HepG2 (cell line): Measurements from ENCODE around the gene ERCC6. TPM values are rescaled to one million over a fixed set of nuclear protein-coding genes. Genes with fewer than 3 reads are reported as not detected.

Experiments
- DNMT3B ChIP-seq: conservative IDR thresholded peaks from 2 replicates; pipeline ENCODE4 v1.6.1; 2016; ENCODE audit warnings: missing biosample characterization, control low read depth
- ESRRA ChIP-seq: sonication (generic); formaldehyde crosslinking; IDR thresholded peaks from 2 replicates; pipeline ENCODE4 v1.5.1; 2020; ENCODE audit warnings: mild to moderate bottlenecking, low read depth, missing genetic modification reagents
- GABPB1 ChIP-seq: IDR thresholded peaks from 2 replicates; pipeline ENCODE4 v1.6.1; 2016; ENCODE audit warnings: mild to moderate bottlenecking, missing genetic modification reagents, moderate library complexity, missing compliant biosample characterization
- GZF1 ChIP-seq: sonication (generic); formaldehyde crosslinking; IDR thresholded peaks from 2 replicates; pipeline ENCODE4 v1.5.1; 2020; ENCODE audit warnings: mild to moderate bottlenecking, missing genetic modification reagents
- HES4 ChIP-seq: sonication (generic); formaldehyde crosslinking; IDR thresholded peaks from 2 replicates; pipeline ENCODE4 v1.9.0; 2021; ENCODE audit warnings: mild to moderate bottlenecking, missing genetic modification reagents, borderline replicate concordance
- KLF16 ChIP-seq, 2 experiments: sonication (generic) in 1 of 2; formaldehyde crosslinking in 1 of 2; IDR thresholded peaks; 2 replicates each; pipeline versions ENCODE4 v1.6.1 to v1.8.0; 2016 to 2023; ENCODE audit warnings: missing genetic modification reagents in 2 of 2, missing compliant biosample characterization in 1 of 2
- KMT2B ChIP-seq: IDR thresholded peaks from 2 replicates; pipeline ENCODE4 v1.6.1; 2016; ENCODE audit warnings: missing genetic modification reagents, missing compliant biosample characterization
- MAZ ChIP-seq, 2 experiments: sonication (generic) in 1 of 2; formaldehyde crosslinking in 1 of 2; IDR thresholded peaks; 2 replicates each; pipeline versions ENCODE4 v1.5.0 to v1.6.1; 2012 to 2020; ENCODE audit warnings: low read depth in 2 of 2, mild to moderate bottlenecking in 2 of 2, borderline replicate concordance in 1 of 2, improper control_type of control experiment in 1 of 2, low read length in 1 of 2, missing genetic modification reagents in 1 of 2, moderate library complexity in 1 of 2
- NAIF1 ChIP-seq: sonication (generic); formaldehyde crosslinking; IDR thresholded peaks from 2 replicates; pipeline ENCODE4 v1.5.0; 2020; ENCODE audit warnings: mild to moderate bottlenecking, missing genetic modification reagents, borderline replicate concordance
- PHF20 ChIP-seq: sonication (generic); formaldehyde crosslinking; IDR thresholded peaks from 2 replicates; pipeline ENCODE4 v1.5.0; 2020; ENCODE audit warnings: mild to moderate bottlenecking, missing genetic modification reagents
- RXRA ChIP-seq: sonication (generic); formaldehyde crosslinking; IDR thresholded peaks from 2 replicates; pipeline ENCODE4 v1.5.1; 2020; ENCODE audit warnings: missing genetic modification reagents
- THYN1 ChIP-seq: sonication (generic); formaldehyde crosslinking; IDR thresholded peaks from 2 replicates; pipeline ENCODE4 v1.8.1; 2023; ENCODE audit warnings: low read depth, mild to moderate bottlenecking, moderate library complexity, missing genetic modification reagents, borderline replicate concordance
- TOPORS ChIP-seq: sonication (generic); formaldehyde crosslinking; IDR thresholded peaks from 2 replicates; pipeline ENCODE4 v1.8.0; 2023; ENCODE audit warnings: mild to moderate bottlenecking, missing genetic modification reagents
- TRIM24 ChIP-seq: sonication (generic); formaldehyde crosslinking; IDR thresholded peaks from 2 replicates; pipeline ENCODE4 v1.8.0; 2022; ENCODE audit warnings: mild to moderate bottlenecking, missing genetic modification reagents
- ZFP36L1 ChIP-seq: sonication (generic); formaldehyde crosslinking; IDR thresholded peaks from 2 replicates; pipeline ENCODE4 v1.8.0; 2022; ENCODE audit warnings: mild to moderate bottlenecking, missing genetic modification reagents, moderate library complexity
- ZNF160 ChIP-seq: sonication (generic); formaldehyde crosslinking; IDR thresholded peaks from 2 replicates; pipeline ENCODE4 v1.8.0; 2022; ENCODE audit warnings: mild to moderate bottlenecking, inconsistent platforms, missing genetic modification reagents
- ZNF234 ChIP-seq: sonication (generic); formaldehyde crosslinking; conservative IDR thresholded peaks from 2 replicates; pipeline ENCODE4 v1.5.1; 2020; ENCODE audit warnings: mild to moderate bottlenecking, missing genetic modification reagents
- ZNF569 ChIP-seq: sonication (generic); formaldehyde crosslinking; IDR thresholded peaks from 2 replicates; pipeline ENCODE4 v1.5.0; 2020; ENCODE audit warnings: mild to moderate bottlenecking, missing genetic modification reagents, moderate library complexity, borderline replicate concordance
- polyA plus RNA-seq, 8 experiments: library from polyadenylated mRNA; depleted of rRNA in 3 of 8; stranded (reverse) in 7 of 8; unstranded in 1 of 8; fragments of >200 nt; fragmentation: Illumina TruSeq in 4 of 8; extraction: Trizol in 4 of 8; gene quantifications; 2 replicates each; pipeline versions ENCODE4 v1.2.1 to v1.2.3, GENCODE V29; 2011 to 2016; ENCODE audit warnings: low read depth in 4 of 8, missing spikeins in 1 of 8, mixed read lengths in 1 of 8; ENCODE audit not compliant: insufficient read depth in 1 of 8
- total RNA-seq, 5 experiments: library from RNA; depleted of rRNA; stranded (reverse); fragments of >200 nt; fragmentation: Illumina TruSeq; extraction: Trizol; gene quantifications; 2 replicates each; pipeline ENCODE4 v1.2.3, GENCODE V29; 2016; ENCODE audit warnings: low read depth in 1 of 5
- TF ChIP-seq, protein P1 (sequence below): sonication (generic); formaldehyde crosslinking; IDR thresholded peaks from 2 replicates; pipeline ENCODE4 v1.5.1; 2020; ENCODE audit warnings: missing genetic modification reagents, mild to moderate bottlenecking, borderline replicate concordance
- TF ChIP-seq, protein P2 (sequence below): sonication (generic); formaldehyde crosslinking; IDR thresholded peaks from 2 replicates; pipeline ENCODE4 v1.5.0; 2020; ENCODE audit warnings: mild to moderate bottlenecking, missing genetic modification reagents
- TF ChIP-seq, protein P3 (sequence below): sonication (generic); formaldehyde crosslinking; IDR thresholded peaks from 2 replicates; pipeline ENCODE4 v1.5.1; 2020; ENCODE audit warnings: missing genetic modification reagents, mild to moderate bottlenecking, borderline replicate concordance

The ERCC6 gene
- total and polyA plus RNA-seq, 2 of the 13 experiments (the other 11 are each of a cell fraction or from before 2014, with no cell fraction given), result 5.1 to 9.8 TPM

DNA sequence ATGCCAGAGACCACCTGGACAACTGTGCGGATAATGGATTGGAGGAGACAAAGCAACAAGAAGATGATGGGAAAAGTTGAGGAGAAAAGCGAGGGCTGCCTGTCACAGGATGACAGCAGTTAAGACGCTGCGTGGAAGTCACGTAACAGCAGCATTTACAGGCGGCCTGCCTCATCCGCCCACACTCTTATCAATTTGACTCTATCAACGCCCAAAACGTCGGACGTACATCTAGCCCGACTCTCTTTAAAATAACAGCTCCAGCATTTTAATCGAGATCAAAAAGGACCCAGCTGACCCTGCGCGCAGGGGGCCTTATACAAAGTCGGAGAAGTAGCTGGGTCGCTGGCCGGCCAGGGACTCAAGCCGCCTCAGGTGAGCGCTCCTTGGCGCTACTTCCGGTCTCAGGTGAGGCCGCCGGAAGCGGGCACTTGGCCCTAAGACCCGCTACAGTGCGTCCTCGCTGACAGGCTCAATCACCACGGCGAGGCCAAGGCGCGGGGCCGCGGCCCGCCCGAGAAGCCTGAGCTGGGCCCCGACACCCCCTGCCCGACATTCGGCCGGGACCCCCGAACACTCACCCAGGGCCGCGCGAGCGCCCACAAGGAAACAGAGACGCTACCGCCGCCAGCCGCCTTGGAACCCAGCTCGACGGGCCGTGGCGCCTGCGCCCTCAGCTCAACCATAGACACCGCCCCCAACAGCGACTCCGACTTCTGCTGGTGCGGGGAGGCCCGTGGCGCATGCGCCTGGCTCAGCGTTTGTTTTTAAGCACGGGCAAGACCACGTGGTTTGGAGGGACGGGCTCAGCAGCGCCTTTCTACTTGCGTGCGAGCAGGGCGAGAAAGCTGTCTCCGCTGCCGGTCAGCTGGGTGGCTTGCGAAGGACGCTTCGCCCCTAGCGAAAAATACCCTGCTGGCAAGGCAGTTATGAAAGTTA, at the start of gene ERCC6 (continued):
- TF ChIP-seq, protein P1, sequence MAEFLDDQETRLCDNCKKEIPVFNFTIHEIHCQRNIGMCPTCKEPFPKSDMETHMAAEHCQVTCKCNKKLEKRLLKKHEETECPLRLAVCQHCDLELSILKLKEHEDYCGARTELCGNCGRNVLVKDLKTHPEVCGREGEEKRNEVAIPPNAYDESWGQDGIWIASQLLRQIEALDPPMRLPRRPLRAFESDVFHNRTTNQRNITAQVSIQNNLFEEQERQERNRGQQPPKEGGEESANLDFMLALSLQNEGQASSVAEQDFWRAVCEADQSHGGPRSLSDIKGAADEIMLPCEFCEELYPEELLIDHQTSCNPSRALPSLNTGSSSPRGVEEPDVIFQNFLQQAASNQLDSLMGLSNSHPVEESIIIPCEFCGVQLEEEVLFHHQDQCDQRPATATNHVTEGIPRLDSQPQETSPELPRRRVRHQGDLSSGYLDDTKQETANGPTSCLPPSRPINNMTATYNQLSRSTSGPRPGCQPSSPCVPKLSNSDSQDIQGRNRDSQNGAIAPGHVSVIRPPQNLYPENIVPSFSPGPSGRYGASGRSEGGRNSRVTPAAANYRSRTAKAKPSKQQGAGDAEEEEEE (CRISPR knock-in tag), result no peak
- TF ChIP-seq ZNF569, result no peak; the same call in 1 of the 2 replicates
- TF ChIP-seq HES4 (CRISPR knock-in tag), result 0 out of 2 replicates have a peak, but pooled peaks have one; percentile 47
- 0 out of 2 replicates have a peak, but pooled peaks have one; percentile 47 for TF ChIP-seq THYN1
- TF ChIP-seq ZNF160 (CRISPR knock-in tag), result 0 out of 2 replicates have a peak, but pooled peaks have one; percentile 20
- TF ChIP-seq KMT2B (CRISPR knock-in tag), result peak; percentile 57; the same call in 1 of the 2 replicates
- TF ChIP-seq TRIM24, result no peak
- TF ChIP-seq, protein P2, sequence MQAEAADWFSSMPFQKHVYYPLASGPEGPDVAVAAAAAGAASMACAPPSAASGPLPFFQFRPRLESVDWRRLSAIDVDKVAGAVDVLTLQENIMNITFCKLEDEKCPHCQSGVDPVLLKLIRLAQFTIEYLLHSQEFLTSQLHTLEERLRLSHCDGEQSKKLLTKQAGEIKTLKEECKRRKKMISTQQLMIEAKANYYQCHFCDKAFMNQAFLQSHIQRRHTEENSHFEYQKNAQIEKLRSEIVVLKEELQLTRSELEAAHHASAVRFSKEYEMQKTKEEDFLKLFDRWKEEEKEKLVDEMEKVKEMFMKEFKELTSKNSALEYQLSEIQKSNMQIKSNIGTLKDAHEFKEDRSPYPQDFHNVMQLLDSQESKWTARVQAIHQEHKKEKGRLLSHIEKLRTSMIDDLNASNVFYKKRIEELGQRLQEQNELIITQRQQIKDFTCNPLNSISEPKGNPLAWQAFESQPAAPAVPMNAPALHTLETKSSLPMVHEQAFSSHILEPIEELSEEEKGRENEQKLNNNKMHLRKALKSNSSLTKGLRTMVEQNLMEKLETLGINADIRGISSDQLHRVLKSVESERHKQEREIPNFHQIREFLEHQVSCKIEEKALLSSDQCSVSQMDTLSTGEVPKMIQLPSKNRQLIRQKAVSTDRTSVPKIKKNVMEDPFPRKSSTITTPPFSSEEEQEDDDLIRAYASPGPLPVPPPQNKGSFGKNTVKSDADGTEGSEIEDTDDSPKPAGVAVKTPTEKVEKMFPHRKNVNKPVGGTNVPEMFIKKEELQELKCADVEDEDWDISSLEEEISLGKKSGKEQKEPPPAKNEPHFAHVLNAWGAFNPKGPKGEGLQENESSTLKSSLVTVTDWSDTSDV (CRISPR knock-in tag), result 0 out of 2 replicates have a peak, but pooled peaks have one; percentile 60
- peak; percentile 82 for TF ChIP-seq PHF20 (CRISPR knock-in tag)
- no peak for TF ChIP-seq GZF1 (CRISPR knock-in tag)
- no peak; a peak in 1 of 4 replicates for TF ChIP-seq KLF16 (CRISPR knock-in tag; IDR thresholded peaks at IDR 0.05)
- TF ChIP-seq GABPB1 (CRISPR knock-in tag), result peak; percentile 96
- TF ChIP-seq NAIF1 (CRISPR knock-in tag), result no peak
- TF ChIP-seq, protein P3, sequence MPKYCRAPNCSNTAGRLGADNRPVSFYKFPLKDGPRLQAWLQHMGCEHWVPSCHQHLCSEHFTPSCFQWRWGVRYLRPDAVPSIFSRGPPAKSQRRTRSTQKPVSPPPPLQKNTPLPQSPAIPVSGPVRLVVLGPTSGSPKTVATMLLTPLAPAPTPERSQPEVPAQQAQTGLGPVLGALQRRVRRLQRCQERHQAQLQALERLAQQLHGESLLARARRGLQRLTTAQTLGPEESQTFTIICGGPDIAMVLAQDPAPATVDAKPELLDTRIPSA (CRISPR knock-in tag), result no peak; the same call in 1 of the 2 replicates
- 0 out of 2 replicates have a peak, but pooled peaks have one; percentile 21 for TF ChIP-seq MAZ (IDR thresholded peaks at IDR 0.05; ENCODE audit: borderline replicate concordance, low read depth, low read length)
- TF ChIP-seq MAZ (CRISPR knock-in tag; IDR thresholded peaks at IDR 0.05; ENCODE audit: low read depth), result peak; percentile 71; the same call in 1 of the 2 replicates
- TF ChIP-seq ZFP36L1 (CRISPR knock-in tag), result 0 out of 2 replicates have a peak, but pooled peaks have one; percentile 29
- TF ChIP-seq DNMT3B, result 0 out of 2 replicates have a peak, but pooled peaks have one; percentile 15
- TF ChIP-seq ZNF234 (CRISPR knock-in tag), result 0 out of 2 replicates have a peak, but pooled peaks have one; percentile 24
- TF ChIP-seq ESRRA (CRISPR knock-in tag), result peak; percentile 53
- TF ChIP-seq TOPORS (CRISPR knock-in tag), result no peak; the same call in 1 of the 2 replicates
- TF ChIP-seq RXRA (CRISPR knock-in tag), result 0 out of 2 replicates have a peak, but pooled peaks have one; percentile 32
